DMS79 (cell line): Measurements from ENCODE around the gene ACTR2.
"Not testable (repeated sequence)": the region's sequence is repeated elsewhere in the genome, so short reads cannot be mapped to it uniquely, and the experiment has no call there.

Experiments
- DNase-seq: peaks from one replicate; lab custom pipeline; 2025; lab: John Stamatoyannopoulos, UW

Gene ACTR2

GRCh38 chr2:65227456-65228262 is at the start of gene ACTR2:
Gene ACTR2, plus strand, starts transcription at chr2:65227831. Its CDS starts 79 bp downstream, at chr2:65227910.
- peak; percentile 89 for DNase-seq

DNA sequence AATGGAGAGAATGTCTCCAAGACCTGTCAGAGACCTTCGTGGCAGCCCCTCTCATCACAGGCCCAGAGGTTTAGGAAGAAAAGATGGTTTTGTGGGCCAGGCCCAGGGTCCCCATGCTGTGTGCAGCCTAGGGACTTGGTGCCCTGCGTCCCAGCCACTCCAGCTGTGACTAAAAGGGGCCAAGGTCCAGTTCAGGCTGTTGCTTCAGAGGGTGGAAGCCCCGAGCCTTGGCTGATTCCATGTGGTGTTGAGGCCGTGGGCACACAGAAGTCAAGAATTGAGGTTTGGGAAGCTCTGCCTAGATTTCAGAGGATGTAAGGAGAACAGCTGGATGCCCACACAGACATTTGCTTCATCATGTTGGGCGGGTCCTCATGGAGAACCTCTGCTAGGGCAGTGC is 45.1 kb upstream of the ACTR2 start:
- DNase-seq, result no peak

GRCh38 chr2:65183406-65183805 is 44.2 kb upstream of the ACTR2 start:
- DNase-seq, result not testable (repeated sequence)

DNA sequence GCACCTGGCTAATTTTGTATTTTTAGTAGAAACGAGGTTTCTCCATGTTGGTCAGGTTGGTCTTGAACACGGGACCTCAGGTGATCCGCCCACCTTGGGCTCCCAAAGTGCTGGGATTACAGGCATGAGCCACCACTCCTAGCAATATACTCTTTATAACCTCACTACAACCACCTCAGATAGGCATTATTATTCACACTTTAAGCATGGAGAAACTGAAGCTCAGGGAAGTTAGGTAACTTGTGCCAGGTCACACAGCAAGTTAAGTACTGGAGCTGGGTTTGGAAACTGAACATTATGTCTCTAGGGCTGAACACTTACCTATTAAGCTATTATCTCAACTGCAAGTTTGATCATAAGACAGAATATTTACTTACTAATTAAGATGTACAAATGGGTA is 42.6 kb upstream of the ACTR2 start:
- DNase-seq, result no peak

GRCh38 chr2:65186093-65186868 is 41.4 kb upstream of the ACTR2 start:
- no peak for DNase-seq

DNA sequence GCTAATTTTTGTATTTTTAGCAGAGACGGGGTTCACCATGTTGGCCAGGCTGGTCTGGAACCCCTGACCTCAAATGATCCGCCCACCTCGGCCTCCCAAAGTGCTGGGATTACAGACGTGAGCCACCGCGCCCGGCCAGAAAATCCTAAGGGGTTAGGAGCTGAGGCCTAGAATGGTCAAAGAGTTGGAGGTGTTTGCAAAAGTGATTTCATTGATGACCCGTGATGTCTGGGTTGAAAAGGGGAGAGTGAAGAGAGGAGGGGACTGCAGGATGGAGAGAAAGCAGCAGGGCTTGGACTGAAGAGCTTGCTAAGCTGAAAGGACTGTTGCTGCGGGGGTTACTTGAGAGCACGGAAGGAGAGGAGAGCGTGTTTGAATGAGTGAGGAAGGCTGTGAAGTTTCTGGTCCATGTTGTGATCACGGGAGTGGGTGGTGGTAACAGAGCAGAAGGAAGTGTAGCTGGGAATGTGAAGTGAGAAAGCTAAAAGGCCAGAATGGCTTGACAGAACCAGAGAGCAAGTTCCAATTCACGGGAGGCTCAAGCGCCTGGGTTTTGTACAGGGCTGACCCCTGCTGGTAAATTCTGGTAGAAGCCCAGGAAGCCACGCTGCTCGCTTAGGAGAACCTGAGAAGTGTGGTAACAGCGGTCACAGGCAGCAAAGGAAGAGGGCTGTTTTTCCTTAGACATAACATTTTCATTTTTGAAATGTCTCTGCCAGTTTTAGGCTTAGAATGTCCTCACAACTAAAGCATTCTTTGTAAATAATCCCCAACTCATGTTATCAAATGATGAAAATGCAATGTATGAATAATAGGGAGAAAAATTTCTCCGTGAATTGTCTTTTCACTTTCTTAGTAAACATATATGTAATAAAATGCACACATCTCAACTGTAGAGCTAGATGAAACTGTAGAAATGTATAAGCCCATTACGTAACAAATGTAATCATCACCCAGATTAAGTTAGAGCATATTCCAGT is 40.5 kb upstream of the ACTR2 start:
- DNase-seq, result peak; percentile 34

DNA sequence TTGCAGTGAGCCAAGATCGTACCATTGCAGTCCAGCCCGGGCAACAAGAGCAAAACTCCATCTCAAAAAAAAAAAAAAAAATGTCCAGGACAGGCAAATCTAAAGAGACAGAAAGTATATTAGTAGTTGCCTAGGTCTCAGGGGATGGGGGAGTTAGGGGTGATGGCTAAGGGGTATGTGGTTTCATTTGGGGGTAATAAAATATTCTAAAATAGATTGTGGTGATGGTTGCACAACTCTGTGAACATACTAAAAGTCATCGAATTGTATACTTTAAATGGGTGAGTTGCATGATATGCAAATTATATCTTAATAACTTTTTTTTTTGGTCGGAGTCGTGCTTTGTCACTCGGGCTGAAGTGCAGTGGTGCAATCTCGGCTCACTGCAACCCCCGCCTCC is 34.2 kb upstream of the ACTR2 start:
- no peak for DNase-seq

- no peak for DNase-seq
Observed at GRCh38 chr2:65198737-65199136, 28.9 kb upstream of the ACTR2 start.

DNA sequence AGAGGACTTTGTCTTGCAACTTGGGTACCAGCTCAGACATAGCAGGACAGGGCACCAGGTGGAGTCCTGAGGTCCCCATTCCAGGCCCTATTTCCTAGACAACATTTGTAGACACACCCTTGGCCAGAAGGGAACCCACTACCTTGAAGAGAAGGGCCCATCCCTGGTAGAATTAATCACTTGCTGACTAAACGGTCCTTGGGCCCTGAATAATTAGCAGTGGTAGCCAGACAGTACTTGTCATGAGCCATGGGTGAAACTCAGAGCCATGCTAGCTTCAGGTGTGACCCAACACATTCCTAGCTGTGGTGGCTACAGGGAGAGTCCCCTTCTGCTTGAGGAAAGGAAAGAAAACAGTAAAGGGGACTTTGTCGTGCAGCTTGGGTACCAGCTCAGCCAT is 28.5 kb upstream of the ACTR2 start:
- DNase-seq, result no peak

- no peak for DNase-seq
Observed at GRCh38 chr2:65199891-65200290, 27.7 kb upstream of the ACTR2 start.

DNA sequence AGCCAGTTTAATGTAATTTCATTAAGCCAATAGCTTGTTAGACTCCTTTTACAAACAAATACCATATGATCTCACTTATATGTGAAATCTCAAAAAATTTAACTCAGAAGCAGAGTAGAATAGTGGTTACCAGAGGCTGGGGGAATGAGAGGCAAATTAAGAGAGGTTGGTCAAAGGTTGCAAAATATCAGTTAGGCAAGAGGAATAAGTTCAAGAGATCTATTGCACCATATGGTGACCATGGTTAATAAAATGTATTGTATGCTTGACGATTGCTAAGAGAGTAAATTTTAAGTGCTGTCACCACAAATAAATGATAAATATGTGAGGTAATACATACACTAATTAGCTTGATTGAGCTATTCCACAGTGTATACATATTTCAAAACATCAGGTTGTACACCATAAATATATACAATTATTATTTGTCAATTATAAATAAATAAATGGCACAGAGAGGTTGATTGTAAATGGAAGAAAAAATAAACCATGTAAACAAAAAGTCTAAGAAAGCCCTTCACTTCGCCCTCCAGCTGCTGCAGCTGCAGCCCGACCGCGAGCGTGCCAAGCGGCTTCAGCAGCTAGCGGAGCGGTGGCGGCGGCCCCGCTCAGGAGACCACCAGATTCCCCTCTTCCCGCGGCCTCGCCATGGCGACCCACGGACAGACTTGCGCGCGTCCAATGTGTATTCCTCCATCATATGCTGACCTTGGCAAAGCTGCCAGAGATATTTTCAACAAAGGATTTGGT is 23.0 kb upstream of the ACTR2 start:
- DNase-seq, result no peak

- no peak for DNase-seq
Observed at GRCh38 chr2:65212115-65212514, 15.5 kb upstream of the ACTR2 start.

- no peak for DNase-seq
Observed at GRCh38 chr2:65212619-65213018, 15.0 kb upstream of the ACTR2 start.

- no peak for DNase-seq
Observed at GRCh38 chr2:65213035-65213434, 14.6 kb upstream of the ACTR2 start.

DNA sequence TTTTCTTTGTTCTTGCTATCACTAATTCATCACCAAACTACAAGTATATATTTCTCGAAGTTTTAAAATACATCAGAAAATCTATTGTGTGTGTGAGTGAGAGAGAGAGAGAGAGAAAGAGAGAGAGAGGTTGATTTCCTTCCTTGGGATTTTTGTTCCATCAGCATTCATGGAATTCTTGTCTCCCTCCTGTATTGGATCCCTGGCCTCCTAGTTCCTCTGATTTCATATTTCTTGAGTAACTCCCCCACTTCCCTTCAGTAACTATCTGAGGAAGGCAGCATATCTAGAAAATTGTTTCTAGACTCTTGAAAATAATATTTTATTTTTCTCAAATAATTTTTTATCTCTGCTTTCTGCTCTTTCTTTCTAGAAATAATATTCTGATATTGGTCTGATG is 13.3 kb upstream of the ACTR2 start:
- no peak for DNase-seq

GRCh38 chr2:65214843-65215242 is 12.8 kb upstream of the ACTR2 start:
- no peak for DNase-seq

DNA sequence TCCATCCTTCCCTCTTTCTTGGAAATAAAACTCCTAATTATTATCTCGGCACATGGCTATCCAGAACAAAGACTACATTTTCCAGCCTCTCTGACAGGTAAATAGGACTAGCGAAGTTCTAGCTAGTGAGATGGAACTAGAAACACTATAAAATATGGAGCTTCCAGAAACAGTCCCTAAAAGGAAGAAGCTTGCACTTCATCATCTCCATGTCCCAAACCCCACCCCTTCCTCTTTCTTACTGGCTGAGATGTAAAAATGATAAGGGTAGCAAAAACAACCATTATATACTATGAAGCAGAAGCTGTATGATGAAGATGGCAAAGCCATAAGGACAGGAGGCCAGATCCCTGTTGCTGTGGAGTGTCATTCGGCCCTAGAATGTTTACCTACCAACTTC is 11.7 kb upstream of the ACTR2 start:
- DNase-seq, result no peak

DNA sequence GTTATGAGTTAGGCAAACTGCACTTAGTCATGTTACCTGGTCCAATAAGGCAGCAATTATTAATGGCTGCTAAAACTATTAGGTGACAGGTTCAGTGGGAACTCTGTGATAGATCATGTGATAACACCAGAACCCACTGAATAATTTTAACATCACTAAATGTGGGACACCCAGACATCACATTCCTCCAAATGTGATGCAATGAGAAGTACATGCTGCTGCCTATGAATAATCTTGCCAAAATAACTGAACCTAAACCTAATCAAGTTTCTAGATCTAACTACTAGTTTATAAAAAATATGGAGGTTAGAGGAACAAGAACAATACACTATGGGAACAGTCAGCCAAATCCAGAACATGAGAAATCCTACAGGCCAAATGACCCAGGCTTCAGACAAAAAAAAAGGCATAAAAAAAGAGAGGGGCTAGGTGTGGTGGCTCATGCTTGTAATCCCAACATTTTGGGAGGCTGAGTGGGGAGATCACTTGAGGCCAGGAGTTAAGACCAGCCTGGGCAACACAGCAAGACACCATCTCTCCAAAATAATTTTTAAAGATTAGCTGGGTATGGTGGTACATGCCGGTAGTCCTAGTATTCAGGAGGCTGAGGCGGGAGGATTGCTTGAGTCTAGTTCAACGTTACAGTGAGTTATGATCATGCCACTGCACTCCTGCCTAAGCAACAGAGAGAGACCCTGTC is 7.0 kb upstream of the ACTR2 start:
- no peak for DNase-seq

DNA sequence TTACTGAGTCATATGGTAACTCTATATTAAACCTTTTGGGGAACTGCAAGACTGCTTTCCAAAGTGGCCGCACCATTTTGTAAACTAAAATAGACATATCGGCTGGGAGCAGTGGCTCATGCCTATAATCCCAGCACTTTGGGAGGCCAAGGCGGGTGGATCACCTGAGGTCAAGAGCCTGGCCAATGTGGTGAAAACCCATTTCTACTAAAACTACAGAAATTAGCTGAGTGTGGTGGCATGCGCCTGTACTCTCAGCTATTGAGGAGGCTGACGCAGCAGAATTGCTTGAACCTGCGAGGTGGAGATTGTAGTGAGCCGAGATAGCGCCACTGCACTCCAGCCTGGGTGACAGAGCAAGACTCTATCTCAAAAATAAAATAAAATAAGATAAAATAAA is 6.4 kb upstream of the ACTR2 start:
- not testable (repeated sequence) for DNase-seq

- DNase-seq, result peak; percentile 20
Observed at GRCh38 chr2:65227020-65227455, 593 bp upstream of the ACTR2 start.

- DNase-seq, result no peak
Observed at GRCh38 chr2:65228263-65228750, 676 bp downstream of the ACTR2 start.
